NCI-H1105 treated with DMSO at 0.1 percent for 48 hours (cell line): ENCODE data around the gene AKNA.

Source experiments
- DNase-seq: peaks from one replicate; lab custom pipeline; 2025; lab: John Stamatoyannopoulos, UW

The AKNA gene

GRCh38 chr9:114362394-114362793, 25.4 kb downstream of the AKNA start:
- DNase-seq: no peak

DNA sequence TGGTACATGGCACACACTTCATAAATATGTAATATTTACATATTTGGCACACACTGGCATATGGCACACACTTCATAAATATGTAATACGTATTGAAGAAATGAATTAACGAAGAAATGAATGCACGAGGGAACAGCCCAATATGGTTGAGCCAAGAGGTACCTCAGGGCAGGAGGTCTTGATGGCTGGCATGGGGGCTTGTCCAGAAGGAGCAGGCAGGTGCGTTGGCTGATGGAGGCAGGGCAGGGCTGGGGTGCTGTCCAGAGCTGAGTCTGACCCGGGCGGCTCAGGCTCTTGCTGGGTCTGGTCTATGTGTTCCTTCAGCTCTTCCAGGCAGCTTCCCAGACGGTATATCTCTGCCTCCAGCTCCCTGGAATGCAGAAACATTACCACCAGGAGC, 26.2 kb downstream of the AKNA start:
- no peak for DNase-seq

DNA sequence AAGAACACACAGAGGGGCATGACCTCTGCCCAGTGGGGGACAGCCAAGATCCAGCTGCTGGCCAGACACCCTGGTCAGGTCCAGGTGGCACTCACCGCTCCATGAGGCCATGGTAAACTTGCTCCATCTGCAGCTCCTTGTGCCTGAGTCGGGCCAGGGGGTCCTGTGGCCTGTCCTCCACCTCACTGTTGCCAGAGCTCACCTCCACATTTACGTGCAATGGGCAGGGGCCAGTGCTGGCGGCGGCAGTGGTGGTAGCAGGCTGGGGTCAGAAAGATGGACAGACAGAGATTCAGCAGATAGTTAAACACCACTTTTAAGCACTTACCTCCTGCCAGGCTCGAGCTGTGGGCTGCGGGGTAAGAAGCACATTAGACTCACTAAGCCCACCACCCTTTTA, 28.0 kb downstream of the AKNA start:
- no peak for DNase-seq

DNA sequence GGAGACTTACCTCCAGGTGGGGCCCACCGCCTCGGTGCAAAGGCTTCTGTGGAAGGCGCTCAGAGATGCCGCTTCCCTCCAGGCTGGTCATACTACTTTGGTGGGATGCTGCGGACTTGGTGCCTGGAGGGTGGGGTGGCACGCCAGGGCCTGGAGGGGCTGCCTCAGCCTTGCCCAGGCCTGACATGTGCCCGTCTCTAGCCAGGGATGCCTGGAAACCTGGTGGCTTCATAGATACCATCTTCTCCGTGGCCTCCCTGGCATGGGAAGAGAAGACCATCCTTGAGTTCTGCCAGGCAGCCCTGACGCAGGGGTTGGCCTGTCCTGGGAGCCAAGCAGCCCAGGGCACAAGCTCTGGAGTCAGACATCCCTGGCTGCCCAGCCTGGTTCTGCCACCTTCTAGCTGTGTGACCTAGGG, 29.9 kb downstream of the AKNA start:
- DNase-seq: no peak

DNA sequence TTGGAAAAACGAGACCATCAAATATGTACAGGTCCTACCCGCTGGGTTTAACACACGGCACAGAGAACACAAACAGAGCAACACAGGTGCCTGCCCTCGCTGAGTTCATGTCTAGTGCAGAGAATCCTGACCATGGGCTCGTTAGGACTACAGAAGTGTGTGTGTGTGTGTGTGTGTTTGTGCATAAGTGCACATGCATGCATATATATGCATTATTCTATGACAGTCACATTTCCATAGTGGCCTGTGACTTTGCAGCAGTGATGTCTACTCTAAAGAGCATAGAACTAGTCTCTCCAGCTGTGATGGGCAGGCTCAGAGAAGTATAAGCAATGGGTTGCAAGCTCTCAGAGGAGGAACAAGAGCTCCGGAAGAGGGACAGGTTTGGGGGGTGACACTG, 30.4 kb downstream of the AKNA start:
- DNase-seq: no peak

GRCh38 chr9:114356792-114357191, 31.0 kb downstream of the AKNA start:
- no peak for DNase-seq

DNA sequence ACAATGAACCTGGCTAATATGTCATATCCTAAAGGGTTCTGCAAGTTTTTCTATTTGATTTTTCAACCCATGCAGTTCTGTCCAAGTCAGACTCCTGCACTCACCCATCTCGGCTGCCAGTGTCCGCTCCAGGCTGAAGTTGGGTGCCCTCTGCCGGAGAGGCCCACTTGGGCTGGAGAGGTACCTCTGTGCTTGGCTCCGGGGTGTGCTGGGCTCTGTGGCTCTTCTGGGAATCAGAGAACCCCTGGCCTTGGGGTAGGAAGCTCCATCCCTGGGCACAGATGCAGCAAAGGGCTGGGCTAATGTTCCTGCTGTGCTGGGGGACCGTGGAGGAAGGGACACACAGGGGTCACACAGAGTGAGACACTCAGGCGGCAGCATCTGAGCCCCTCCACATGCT, 32.0 kb downstream of the AKNA start:
- DNase-seq: no peak

- DNase-seq: no peak
Observed at GRCh38 chr9:114351932-114352331, 35.9 kb downstream of the AKNA start.

DNA sequence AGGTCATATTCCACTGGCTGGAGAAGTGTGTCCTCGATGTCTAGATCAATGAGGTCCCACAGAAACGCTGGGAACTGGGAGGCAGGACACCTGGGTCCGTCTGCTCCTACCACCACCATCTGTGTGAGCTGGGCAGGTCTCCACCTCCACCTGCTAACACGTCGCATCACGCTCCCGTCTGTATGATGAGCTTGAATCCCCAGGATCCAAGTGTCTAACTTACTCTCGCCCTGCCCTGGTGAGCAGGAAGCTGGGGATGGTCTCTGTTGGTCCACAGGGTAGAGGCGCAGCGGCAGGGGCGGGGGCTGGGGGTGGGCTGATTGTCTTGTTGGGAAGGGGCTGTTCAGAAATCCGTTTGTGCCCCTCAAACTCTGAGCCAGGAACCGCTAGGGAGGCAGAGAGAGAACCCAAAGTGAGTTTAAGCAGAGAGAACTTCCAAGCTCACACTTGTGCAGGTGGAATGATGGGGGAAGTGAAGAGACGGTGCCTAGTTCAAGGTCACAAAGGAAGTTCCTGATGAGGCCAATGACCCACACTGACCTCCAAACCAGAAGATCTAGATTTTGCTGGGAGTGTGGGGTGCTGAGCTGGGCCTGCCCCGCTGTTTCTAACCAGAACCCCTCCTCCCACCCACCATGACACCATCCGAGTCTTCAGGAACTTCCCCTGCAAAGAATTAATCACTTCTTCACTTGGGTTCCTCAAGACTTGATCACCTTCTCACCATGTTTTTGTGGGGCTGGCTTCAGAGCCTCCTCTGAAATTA, 37.0 kb downstream of the AKNA start:
- DNase-seq: no peak

- no peak for DNase-seq
Observed at GRCh38 chr9:114349713-114350480, 37.9 kb downstream of the AKNA start.

DNA sequence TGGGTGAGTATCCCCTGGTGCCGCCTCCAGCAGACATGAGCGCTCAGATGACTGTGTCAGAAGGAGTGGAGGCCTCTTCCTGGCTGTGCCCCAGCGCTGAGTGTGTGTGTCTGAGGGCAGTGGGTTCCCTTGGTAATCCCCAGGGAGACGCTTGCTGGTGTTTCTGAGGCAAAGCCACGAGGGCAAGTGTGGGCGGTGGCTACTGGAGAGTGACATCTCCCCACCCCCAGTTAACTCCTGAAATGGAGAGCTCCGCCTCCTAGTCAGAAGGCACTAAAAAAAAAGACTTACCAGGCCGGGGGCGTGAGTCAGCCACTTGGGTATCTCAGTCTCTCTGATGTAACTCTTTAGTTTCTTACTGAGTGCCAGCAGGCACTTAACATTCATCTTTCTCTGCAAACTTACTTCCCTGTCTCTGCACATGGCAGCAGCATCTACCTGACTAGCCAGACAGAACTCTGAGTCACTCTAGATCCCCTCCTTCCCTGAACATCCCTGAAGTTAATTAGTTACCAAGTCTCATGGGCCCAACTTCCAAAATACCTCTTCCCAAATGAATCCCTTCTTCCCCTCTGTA, 38.8 kb downstream of the AKNA start:
- DNase-seq: no peak

GRCh38 chr9:114348261-114348905, 39.4 kb downstream of the AKNA start:
- DNase-seq: no peak

DNA sequence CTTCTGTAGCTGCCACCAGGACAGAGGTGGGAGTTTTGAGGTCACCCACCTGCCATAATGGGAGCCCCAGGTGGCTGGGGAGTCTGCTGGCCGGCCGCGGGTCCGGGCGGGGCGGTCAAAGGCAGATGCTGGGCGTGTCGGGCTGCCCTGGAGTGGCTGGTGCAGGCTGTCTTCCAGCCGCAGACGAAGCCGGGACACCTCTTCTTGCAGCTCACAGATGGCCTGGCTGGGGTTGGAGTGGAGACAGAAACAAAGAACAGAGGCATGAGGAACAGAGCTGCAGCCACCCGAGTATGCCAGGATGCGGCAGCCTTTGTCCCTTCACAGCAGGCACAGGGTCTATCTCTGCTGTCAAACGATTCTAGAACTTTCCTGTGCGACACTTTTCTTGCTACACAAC, 40.1 kb downstream of the AKNA start:
- no peak for DNase-seq

DNA sequence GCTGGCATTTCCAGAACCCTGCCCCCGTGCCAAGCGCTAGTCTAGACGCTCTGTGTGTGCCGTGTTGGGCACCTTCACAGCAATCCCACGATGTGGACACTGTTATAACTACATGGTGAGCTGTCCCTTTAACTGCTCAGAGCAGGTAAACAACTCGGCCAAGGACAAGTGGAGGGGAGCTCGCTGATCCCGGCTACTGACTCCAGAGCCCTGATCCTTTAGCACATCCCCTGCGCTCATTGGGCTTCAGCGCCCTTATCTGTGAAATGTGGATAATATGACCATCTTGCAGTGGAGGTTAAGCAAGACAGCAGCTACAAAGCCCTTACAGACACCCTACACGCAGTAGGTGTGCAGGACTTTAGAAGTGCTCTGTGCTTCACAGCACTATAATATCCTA, 41.6 kb downstream of the AKNA start:
- DNase-seq: no peak

DNA sequence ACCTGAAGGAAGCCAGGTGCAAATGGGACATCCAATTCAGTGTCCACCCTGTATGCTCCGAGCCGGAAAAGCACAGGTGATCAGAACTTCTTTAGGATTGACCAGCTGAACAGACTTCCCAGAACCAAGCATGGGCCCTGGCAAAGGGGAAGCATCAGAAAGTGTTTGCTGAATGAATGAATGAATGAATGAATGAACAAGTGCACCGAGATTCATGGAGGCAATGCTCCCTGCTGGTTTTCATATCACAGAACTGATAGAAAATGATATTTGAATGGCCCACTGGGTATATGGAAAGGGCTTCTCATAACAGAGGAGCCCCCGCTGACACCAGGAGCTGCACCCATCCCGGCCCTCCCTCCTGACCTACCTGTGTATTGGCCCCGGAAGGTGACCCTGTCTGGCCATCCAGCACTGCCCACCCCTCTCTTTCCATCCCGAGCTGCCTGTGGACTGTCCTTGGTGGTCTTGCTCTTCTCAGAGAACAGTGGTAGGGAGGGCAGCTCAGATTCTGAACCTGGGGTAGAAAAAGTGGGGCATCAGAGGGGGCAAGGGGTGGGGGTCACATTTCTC, 42.2 kb downstream of the AKNA start:
- DNase-seq: no peak

- DNase-seq: no peak
Observed at GRCh38 chr9:114344692-114345091, 43.1 kb downstream of the AKNA start.

DNA sequence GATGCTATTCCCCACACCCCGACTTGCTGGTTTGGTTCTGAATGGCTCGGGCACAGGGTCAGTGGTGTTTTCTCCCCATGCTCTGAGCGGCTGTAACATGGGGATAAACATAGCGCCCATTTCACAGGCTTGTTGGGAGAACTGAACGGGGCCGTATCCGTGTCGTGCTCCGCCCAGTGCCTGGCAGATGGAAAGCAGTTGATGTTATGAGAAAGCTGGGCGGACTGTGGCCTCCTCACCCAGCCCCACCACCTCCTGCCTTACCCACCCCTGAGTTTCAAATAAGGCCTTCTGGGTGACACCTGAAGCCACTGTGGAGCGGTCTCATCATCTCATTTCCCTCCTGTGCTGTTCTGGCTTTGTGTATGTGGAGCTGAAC, 43.6 kb downstream of the AKNA start:
- DNase-seq: no peak

GRCh38 chr9:114343471-114344187, 44.2 kb downstream of the AKNA start:
- no peak for DNase-seq

- no peak for DNase-seq
Observed at GRCh38 chr9:114342755-114343440, 44.9 kb downstream of the AKNA start.

DNA sequence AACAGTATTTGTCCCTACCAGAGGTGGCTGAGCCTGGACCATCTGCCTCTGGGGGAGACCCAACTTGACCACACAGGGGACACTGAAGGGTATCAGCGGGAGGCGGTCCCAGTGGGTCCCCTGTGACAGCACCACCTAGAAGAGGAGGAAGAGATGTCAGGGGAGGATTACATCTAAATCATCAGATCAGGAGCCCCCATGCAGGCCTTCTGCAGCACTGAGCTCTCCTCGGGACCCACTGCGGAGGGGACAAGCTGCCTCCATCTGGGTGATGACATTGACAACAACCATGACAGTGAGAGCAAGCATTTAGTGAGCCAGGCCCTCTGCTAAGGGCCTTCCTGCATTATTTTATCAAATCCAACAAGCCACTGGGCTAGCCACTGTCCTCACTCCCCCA, 45.8 kb downstream of the AKNA start:
- DNase-seq: no peak

DNA sequence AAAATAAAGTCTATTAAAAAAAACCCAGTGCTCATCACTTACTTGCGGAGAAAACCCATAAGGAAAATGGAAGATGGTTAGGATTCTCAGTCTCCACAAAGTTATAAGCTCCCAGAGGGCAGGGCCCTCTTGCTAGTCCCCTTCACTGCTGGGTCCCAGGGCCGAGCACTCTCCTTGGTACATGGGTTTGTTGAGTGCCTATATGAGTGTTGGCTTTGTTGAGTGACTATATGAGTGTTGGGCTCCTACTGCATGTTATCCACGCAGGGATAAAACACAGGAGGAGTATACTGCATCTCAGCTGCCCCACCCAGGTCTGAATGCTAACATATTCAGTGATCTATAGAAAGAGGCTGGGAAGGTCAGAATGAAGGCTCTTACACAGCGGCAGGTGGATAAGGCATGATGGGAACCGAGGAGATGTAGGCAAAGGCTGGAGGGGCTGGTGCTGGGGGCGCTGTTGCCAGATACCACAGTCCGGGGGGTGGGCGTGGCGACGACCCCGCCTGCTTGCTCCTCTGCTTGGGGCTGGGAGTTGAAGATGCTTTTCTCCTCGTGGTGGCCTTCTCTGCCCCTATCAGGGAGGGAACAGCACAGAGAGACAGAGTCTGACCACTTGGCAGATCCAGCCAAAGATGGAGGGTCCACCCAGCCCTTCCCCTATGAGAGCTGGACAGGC, 46.5 kb downstream of the AKNA start:
- DNase-seq: no peak
